ENCODE results near the gene UST. TPM values are rescaled to one million over a fixed set of nuclear protein-coding genes. Genes with fewer than 3 reads are reported as not detected.

Gene UST
- total and polyA plus RNA-seq, 2 of the 8 experiments (the other 6 are each of a cell fraction or from before 2014, with no cell fraction given): 13.5 to 34.5 TPM

DNA sequence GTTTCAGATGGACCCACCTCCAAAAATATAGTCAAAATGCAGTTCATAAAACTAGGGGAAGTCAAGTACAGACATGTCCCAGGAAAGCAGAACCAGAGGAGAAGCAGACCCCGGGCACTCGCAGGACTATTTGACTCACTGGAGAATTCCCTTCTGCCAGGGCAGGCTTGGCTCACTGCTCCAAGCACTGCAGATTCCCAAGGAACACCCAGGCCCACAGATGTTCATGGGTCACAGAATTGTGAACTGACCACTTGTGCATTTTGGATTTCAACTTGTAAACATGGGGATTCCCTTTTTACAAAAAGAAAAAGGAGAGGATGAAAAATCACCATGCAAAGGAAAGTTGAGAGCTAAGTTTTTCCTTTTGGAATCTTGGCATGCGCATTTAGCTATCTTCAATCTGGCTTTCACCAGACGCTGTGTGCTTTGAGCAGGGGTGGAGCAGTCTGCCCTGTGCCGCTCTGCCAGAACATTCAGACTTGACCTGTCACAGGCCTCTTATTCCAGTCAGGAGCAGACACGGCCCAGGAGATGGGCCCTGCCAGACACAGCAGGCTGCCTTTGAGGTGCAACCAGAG lies 333.2 kb downstream of the UST start:
- H2BK120ac ChIP-seq (replicated peaks; ENCODE audit: low read depth, low read length): no peak overlapping the region
- WGBS, 2 experiments (ENCODE audit: extremely low coverage in 1 of 2, insufficient coverage in 1 of 2, insufficient read length in 1 of 2, insufficient replicate concordance in 2 of 2, low coverage in 1 of 2, low lambda C conversion rate in 2 of 2, missing lambda C conversion rate in 1 of 2): 85% methylated on average over 6 of the region's 6 CpGs; no CpG with 5 or more reads in 1 of the 2 experiments
- no peaks in the 10 kb centered on the region for H3K79me2 ChIP-seq (ENCODE audit: control insufficient read depth in 1 of 2, insufficient read depth in 2 of 2, low read length in 2 of 2)
- no peak overlapping the region for H3K27ac ChIP-seq (ENCODE audit: low read depth, low read length)
- H2BK20ac ChIP-seq (ENCODE audit: low read length): no peak overlapping the region
- no peak overlapping the region for H2AK5ac ChIP-seq (ENCODE audit: low read depth, low read length)
- H3K79me1 ChIP-seq (ENCODE audit: low read depth, low read length): no peaks in the 10 kb centered on the region
- no peak overlapping the region for H3K9ac ChIP-seq (replicated peaks in 1 of 4; ENCODE audit: extremely low read depth in 1 of 4, low read depth in 3 of 4, low read length in 3 of 4)
- no peak overlapping the region for H2BK12ac ChIP-seq (ENCODE audit: low read depth, low read length)
- CTCF ChIA-PET (ENCODE audit: partially characterized antibody): interaction anchor here (0.8 to 1.9 kb wide), 20 partner anchors 10 to 502 kb away, joined by 3 to 19 read pairs (median 4); no protein-coding TSS in a partner anchor
- H3K23me2 ChIP-seq (ENCODE audit: low read depth, low read length): no peaks in the 10 kb centered on the region
- H4K5ac ChIP-seq (ENCODE audit: insufficient read length, low read depth, low read length): no peak overlapping the region
- no peak overlapping the region for H2BK5ac ChIP-seq (ENCODE audit: low read depth, low read length)
- no peak overlapping the region for H3K4ac ChIP-seq (replicated peaks; ENCODE audit: insufficient read length, low read depth, low read length)
- H4K20me1 ChIP-seq (replicated peaks in 1 of 2; ENCODE audit: control insufficient read depth in 1 of 2, insufficient read depth in 2 of 2, low read length in 2 of 2): no peaks in the 10 kb centered on the region
- no peaks in the 10 kb centered on the region for H3K27me3 ChIP-seq (replicated peaks in 1 of 4; ENCODE audit: control insufficient read depth in 3 of 4, extremely low read depth in 1 of 4, insufficient read depth in 3 of 4, low read length in 3 of 4)
- H3K4me3 ChIP-seq (ENCODE audit: extremely low read depth in 1 of 4, insufficient read depth in 2 of 4, low read depth in 3 of 4, low read length in 4 of 4): no peak overlapping the region
- H3K14ac ChIP-seq (ENCODE audit: insufficient read length): no peak overlapping the region
- FAIRE-seq: no peak
- H4K8ac ChIP-seq (ENCODE audit: extremely low read depth, insufficient read depth, low read length): no peak overlapping the region; the same call in 1 of the 2 replicates
- no peaks in the 10 kb centered on the region for H3K9me3 ChIP-seq (ENCODE audit: insufficient read depth in 2 of 2, low read depth in 1 of 2, low read length in 1 of 2)
- H2BK15ac ChIP-seq (ENCODE audit: low read length): no peak overlapping the region
- H2AFZ ChIP-seq (ENCODE audit: low read length): no peak overlapping the region
- peaks cover 0 to 3% (median 0%) of the 10 kb centered on the region in 4 experiments; a peak in 3 of 7 replicates for H3K4me1 ChIP-seq (replicated peaks in 1 of 4; ENCODE audit: control insufficient read depth in 3 of 4, insufficient read depth in 4 of 4, low read length in 3 of 4)
- no peak overlapping the region for H3K23ac ChIP-seq (ENCODE audit: insufficient read length)
- H4K91ac ChIP-seq (replicated peaks; ENCODE audit: insufficient read length, low read length): no peak overlapping the region
- POLR2A ChIA-PET (ENCODE audit: partially characterized antibody): interaction anchor here (1.2 kb wide), 1 partner anchor 17 kb away, joined by 3 read pairs; no protein-coding TSS in a partner anchor
- no peak overlapping the region for H3K18ac ChIP-seq (ENCODE audit: extremely low read depth, low read length)
- DNase-seq (ENCODE audit: low read depth in 1 of 2, low spot score in 2 of 2): no peak
- H3K4me2 ChIP-seq (ENCODE audit: insufficient read depth in 1 of 2, low read depth in 2 of 2, low read length in 2 of 2): no peak overlapping the region
- no peak for TF ChIP-seq SP4 (IDR thresholded peaks at IDR 0.05; ENCODE audit: low read length)
- peaks cover 0 to 15% (median 3%) of the 10 kb centered on the region in 4 experiments; a peak in 4 of 8 replicates for H3K36me3 ChIP-seq (ENCODE audit: control insufficient read depth in 2 of 4, insufficient read depth in 4 of 4, low read length in 3 of 4)
- H3K56ac ChIP-seq (replicated peaks; ENCODE audit: insufficient read length, low read depth, low read length): no peak overlapping the region

All from H1 (cell line).